Fibroblast of mammary gland (primary cell): Measurements from ENCODE around the gene FXYD3.

Experiments used
- DNase-seq: peaks from one replicate; pipeline ENCODE4 v3.0.0-alpha.2; 2010; ENCODE audit warnings: low read depth
- H3K4me3 ChIP-seq: 2 replicates; pipeline ENCODE4 v1.5.1; 2011; ENCODE audit warnings: low read depth, mild to moderate bottlenecking, low read length, moderate library complexity; ENCODE audit not compliant: control insufficient read depth
- TF ChIP-seq, protein P1 (sequence below): conservative IDR thresholded peaks from 2 replicates; pipeline ENCODE4 v1.5.1; 2011; ENCODE audit warnings: low read depth, low read length, inconsistent platforms; ENCODE audit not compliant: control insufficient read depth, insufficient read depth

FXYD3 gene

GRCh38 chr19:35143231-35143715 lies 27.6 kb downstream of the FXYD3 start, which contains the start of gene FXYD7:
FXYD7 (plus strand) TSS chr19:35143255; CDS start chr19:35143334, 79 bp downstream.
- no peak within 1 kb of the TSS for H3K4me3 ChIP-seq
- DNase-seq: no peak
- TF ChIP-seq, protein P1, sequence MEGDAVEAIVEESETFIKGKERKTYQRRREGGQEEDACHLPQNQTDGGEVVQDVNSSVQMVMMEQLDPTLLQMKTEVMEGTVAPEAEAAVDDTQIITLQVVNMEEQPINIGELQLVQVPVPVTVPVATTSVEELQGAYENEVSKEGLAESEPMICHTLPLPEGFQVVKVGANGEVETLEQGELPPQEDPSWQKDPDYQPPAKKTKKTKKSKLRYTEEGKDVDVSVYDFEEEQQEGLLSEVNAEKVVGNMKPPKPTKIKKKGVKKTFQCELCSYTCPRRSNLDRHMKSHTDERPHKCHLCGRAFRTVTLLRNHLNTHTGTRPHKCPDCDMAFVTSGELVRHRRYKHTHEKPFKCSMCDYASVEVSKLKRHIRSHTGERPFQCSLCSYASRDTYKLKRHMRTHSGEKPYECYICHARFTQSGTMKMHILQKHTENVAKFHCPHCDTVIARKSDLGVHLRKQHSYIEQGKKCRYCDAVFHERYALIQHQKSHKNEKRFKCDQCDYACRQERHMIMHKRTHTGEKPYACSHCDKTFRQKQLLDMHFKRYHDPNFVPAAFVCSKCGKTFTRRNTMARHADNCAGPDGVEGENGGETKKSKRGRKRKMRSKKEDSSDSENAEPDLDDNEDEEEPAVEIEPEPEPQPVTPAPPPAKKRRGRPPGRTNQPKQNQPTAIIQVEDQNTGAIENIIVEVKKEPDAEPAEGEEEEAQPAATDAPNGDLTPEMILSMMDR: no peak

DNA sequence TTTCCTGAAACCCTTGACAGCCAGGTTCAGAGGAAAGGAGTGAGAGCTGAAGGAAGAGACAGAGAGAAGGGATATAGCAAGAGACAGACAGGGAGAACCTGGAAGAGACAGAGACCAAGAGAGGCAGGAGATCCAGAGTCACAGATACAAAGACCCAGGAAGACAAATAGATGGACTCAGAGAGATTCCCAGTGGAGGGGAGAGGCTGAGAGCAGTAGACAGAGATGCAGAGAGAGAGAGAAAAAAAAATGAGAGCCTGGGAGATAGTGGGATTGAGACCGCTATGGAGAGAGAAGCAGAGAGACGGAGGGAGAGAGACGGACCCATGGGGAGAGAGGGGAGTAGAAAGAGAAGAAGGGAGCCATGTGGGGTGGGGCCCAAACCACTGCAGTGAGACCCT lies 28.2 kb downstream of the FXYD3 start:
- DNase-seq: no peak
- TF ChIP-seq, protein P1: no peak
- no peak overlapping the region for H3K4me3 ChIP-seq

DNA sequence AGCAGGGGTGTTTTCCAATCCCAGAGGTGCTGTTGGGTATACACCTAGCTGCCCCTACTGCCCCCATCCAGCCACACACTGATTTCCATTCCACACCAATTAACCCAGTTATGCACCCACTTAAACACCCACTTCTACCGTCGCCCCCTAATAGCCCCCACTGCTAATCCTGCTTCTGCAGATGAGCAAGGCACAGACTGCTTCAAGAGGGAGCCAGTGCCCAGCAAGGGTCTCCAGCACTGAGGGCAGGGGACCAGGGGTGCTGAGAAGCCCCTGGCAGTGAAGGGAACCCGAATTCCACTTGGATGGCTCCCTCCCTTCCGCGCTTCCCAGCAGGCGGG lies 28.6 kb downstream of the FXYD3 start:
- no peak for DNase-seq
- H3K4me3 ChIP-seq: no peak overlapping the region
- TF ChIP-seq, protein P1: no peak

DNA sequence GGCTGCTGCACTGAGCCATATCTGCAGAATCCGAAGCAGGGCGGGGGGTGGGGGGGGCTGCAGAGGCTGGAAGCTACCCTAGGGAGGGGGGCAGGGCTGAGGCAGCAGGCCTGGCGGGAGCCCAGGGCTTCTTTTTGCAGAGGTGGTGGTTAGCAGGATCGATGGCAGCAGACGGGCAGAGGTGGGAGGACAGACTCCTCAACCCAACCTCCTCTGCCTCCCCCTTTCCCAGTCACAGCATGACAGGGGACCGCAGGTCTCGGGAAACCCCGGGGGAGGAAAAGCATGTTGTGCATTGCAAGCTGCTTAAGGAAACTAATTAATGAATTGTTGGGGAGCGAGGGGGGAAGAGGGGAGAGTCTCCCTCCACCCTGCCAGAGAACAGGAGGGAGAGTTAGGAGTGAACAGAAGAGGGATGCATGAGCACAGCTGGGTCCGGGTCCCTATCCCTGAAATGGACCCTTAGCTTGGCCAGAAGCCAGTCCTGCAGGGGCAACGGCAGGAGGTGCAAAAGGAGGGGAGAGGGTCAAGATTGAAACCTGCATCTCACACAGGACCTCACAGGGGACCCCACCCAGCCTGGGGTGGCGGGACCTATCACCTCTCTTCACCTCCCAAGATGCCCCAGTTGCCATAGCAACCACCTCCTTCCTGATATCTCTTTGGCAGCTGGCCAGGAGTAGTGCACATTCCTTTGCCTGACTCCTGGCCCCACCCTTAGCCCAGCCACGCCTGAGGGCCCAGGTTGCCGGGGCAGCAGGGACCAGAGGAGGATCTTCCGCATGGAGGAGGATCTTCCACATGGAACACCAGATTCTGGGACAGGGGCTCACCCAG lies 29.2 kb downstream of the FXYD3 start:
- no peak for DNase-seq
- H3K4me3 ChIP-seq: no peak overlapping the region
- TF ChIP-seq, protein P1: no peak

DNA sequence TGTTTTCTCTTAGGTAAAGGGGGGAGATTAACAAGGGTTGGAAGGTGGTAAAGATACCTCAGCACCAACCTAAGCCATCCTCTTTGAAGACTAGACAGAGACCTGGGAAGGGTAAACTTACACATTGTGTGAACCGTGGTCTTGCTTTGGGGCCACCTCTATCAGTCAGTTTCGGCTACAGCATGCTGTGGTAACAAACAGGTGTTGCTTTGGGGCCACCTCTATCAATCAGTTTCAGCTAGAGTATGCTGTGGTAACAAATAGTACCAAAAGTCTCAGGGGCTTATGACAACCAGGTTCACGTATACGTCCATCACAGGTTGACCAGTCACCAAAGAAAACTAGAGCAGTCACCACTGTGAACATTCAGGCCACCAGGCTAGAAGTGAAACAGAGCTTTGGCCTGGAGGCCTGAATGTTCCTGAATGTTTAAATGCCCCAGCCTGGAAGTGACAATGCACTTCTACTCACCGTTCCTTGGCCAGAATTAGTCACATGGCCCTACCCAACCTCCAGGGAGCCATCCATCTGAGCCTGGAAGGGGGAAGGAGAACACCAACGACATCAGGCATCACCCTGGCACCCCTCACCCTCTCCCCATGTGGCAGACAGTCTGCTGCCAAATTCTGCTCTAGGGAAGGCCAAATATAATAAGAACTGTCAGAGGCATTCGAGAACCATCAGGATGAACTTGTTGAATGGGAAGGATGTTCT lies 31.3 kb downstream of the FXYD3 start:
- DNase-seq: no peak
- H3K4me3 ChIP-seq: no peak overlapping the region
- TF ChIP-seq, protein P1: no peak

DNA sequence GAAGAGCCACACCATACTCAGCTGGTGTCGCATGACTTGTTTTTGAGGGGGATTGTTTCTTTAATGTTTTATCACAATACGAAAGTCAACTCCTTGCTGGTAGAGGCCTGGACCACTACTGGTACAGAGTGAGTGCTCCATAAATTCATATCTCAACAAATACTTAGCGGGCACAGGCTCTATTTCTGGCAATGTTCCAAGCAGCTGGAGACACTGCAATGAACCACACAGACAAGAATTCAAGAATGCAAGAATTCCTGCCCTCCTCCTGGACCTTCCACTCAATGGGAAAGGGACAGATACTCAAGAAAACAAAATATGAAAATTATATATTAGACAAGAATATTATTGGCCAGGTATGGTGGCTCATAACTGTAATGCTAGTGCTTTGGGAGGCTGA lies 33.8 kb downstream of the FXYD3 start:
- DNase-seq: no peak
- no peak overlapping the region for H3K4me3 ChIP-seq
- TF ChIP-seq, protein P1: no peak
